Frontal cortex (tissue), 4 donors: Measurements from ENCODE around the gene OR1N2. TPM values are rescaled to one million over a fixed set of nuclear protein-coding genes. Genes with fewer than 3 reads are reported as not detected.
"Not testable (repeated sequence)": the region's sequence is repeated elsewhere in the genome, so short reads cannot be mapped to it uniquely, and the experiment has no call there.

Experiments used
- DNase-seq, 2 donors: peaks; one replicate each; pipeline ENCODE4 v3.0.0; 2012; ENCODE audit warnings: low spot score in 2 of 2
- FAIRE-seq: peaks from 2 replicates; lab custom pipeline; 2012; peaks lifted over from hg19 to GRCh38; lab: Jason Lieb, UNC
- total RNA-seq: library from RNA; depleted of rRNA; stranded (reverse); fragments of >200 nt; gene quantifications from one replicate; pipeline ENCODE4 v1.2.3, GENCODE V29; 2014
- donor health status: control.
- donor health status: control.
- donor health status: control.

The OR1N2 gene, protein sequence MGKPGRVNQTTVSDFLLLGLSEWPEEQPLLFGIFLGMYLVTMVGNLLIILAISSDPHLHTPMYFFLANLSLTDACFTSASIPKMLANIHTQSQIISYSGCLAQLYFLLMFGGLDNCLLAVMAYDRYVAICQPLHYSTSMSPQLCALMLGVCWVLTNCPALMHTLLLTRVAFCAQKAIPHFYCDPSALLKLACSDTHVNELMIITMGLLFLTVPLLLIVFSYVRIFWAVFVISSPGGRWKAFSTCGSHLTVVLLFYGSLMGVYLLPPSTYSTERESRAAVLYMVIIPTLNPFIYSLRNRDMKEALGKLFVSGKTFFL
- total RNA-seq = not detected

DNA sequence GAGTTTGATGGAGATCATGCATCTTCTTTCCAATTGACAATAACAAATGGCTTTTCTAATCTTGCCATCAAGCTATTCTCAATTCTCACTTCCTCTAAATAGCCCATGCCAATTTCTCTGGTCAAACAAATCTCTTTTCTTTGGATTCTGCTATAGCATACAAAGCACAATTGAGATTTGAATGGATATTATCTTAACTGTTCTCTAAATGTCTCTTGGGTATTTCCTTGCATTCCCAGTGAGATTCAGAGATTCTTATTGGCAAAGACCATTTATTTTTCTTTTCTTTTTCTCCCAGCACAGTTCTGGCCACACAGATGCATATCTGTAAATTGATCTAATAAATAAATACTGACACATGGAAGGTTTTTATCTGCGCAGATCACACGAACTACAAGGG lies at the start of gene OR1N2:
Gene OR1N2, plus strand, starts transcription at position 301 of the 400 bp plus-strand sequence. CDS start 100 bp downstream, outside the sequence.
- FAIRE-seq (no peak), DNase-seq (no peak)

DNA sequence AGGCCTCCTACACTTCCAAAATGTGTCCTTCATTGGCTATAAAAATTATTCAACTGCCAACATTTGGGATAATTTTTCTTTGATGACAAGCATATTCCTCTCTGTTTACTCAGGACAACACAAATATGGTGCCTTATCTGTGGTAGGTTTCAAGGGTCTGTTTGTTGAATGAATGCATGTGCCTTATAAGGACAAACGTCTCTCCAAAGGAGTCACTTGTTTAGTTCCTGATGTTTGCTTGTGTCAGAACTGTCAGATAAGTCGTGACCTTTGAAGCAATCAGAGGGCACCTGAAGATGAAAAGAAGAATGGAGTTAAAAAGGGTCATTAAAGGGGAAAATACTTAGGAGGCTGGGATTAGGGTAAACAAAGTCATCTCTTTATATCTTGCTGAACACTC lies 45.9 kb upstream of the OR1N2 start:
- no peak for FAIRE-seq
- DNase-seq = no peak

DNA sequence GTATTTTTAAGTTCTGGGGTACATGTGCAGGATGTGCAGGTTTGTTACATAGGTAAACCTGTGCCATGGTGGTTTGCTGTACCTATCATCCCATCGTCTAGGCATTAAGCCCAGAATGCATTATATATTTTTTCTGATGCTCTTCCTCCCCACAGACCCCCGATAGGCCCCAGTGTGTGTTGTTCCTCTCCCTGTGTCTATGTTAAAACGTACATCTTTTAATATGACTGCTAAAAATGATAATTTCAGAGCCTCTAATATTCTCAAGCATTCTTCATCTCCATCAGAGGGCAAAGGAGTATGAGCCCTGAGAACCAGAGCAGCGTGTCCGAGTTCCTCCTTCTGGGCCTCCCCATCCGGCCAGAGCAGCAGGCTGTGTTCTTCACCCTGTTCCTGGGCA lies 42.4 kb upstream of the OR1N2 start, which contains the start of gene OR1J2:
Gene OR1J2, plus strand, starts transcription at position 301 of the 400 bp plus-strand sequence. Its CDS starts 0 bp downstream, at position 301.
- no peak for FAIRE-seq
- no peak for DNase-seq

DNA sequence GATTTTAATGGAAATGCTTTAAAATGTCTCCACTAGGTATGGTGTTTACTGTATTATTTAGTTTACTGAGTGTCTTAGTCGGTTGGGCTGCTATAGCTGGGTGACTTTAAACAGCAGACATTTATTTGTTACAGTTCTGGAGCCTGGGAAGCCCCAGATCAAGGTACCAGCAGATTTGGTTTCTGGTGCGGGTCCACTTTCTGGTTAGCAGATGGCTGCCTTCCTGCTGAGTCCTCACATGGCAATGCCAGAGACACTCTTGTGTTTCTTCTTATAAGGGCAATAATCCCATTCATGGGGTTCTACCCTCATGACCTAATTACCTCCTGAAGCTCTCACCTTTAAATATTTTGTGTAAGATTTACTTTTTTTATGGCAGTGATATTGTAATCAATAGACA lies 34.7 kb upstream of the OR1N2 start:
- FAIRE-seq = no peak
- DNase-seq = no peak

DNA sequence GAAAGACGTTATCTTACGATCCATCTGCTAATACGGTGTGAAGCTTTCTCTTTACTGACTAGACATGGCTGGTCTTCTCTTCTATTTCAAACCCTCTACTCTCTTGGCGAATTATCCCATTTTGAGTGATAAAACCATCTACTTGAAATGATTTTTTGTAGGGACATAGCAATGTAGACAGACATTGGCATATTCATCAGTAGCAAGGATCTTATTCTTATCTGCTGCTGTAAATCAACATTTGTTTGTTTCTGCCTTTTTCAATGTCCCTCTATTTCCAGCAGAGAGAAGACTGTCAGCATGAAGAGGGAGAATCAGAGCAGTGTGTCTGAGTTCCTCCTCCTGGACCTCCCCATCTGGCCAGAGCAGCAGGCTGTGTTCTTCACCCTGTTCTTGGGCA lies 34.1 kb upstream of the OR1N2 start, which contains the start of gene OR1J4:
Gene OR1J4, plus strand, starts transcription at position 301 of the 400 bp plus-strand sequence. Its CDS starts 0 bp downstream, at position 301.
- no peak for DNase-seq
- FAIRE-seq = no peak

DNA sequence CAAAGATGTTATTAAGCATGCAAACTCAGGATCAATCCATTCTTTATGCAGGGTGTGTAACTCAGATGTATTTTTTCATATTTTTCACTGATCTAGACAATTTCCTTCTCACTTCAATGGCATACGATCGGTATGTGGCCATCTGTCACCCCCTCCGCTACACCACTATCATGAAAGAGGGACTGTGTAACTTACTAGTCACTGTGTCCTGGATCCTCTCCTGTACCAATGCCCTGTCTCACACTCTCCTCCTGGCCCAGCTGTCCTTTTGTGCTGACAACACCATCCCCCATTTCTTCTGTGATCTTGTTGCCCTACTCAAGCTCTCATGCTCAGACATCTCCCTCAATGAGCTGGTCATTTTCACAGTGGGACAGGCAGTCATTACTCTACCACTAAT lies 33.5 kb upstream of the OR1N2 start:
- DNase-seq (no peak), FAIRE-seq (no peak)

DNA sequence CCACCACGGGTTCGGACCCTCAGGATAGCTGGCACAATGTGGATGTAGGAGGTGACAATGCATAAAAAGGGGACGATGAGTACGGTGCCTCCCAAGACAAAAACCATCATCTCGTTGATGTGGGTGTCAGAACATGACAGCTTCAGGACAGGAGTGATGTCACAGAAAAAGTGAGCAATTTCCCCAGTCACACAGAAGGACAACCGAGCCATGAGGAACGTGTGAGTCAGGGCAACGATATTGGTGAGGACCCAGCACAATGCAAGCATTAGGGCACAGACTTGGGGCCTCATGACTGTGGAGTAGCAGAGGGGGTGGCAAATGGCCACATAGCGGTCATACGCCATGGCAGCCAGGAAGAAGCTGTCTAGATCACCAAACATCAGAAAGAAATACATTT lies 26.3 kb upstream of the OR1N2 start:
- FAIRE-seq = no peak
- DNase-seq = no peak

DNA sequence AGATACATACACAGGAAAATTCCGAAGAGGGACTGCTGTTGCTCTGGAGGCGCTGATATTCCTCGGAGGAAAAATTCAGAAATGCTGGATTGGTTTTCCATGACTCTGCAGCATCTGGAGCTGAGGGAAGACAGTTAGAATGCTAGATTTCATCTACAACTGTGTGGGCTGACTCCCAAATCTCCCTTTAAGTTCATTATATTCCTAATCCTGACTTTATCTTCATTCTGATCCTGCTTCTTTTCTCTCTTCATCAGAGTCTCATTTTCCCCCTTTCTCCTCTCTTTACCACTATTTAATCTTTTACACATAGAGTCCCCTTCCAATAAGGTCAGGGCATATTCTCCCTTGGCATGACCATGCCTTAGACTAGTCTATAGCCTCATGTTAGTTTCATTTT lies 25.7 kb upstream of the OR1N2 start, which contains the start of gene OR1N1:
Gene OR1N1, minus strand, starts transcription at position 101 of the 400 bp plus-strand sequence. Its CDS starts 0 bp downstream, at position 101.
- DNase-seq = no peak
- FAIRE-seq = no peak

DNA sequence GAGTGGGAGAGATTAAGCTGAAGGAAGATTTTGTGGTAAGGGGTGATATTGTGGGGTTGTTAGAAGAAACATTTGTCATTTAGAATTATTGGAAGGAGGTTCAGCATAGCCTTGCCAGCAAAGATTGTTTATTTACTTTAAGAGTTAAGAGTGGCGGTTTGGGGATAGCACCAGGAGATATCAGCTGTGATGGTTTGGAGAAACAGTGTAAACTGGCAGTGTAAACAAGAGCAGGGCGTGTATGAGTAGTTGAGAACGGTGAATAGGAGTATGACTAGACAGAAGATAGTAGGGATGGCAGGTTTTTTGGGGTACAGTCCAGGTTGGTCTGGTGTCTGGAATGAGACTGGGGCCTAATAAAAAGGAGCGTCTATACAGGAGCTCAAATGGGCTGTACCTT lies 21.8 kb upstream of the OR1N2 start:
- FAIRE-seq = not testable (repeated sequence)

DNA sequence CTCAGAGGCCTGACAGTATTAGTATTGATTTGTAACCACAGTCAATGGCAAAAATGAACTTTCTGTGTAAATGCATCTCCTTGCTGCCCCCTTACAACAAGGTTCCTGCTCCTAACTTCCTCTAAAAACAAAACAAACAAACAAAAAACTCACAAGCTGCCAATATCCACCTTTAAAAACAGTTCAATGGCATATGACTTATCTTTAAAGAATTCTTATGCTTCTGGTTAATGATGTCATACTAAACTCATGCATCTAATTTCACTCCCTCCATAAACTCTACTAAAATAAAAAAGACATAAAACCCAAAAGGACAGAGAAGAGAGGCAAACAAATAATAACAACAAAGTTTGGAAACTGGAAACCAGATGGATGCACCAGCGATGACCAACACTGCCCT lies 16.8 kb upstream of the OR1N2 start:
- DNase-seq = no peak
- FAIRE-seq = no peak

More for the DNA sequence above, 21.8 kb upstream of the OR1N2 start:
- not testable (repeated sequence) for DNase-seq

DNA sequence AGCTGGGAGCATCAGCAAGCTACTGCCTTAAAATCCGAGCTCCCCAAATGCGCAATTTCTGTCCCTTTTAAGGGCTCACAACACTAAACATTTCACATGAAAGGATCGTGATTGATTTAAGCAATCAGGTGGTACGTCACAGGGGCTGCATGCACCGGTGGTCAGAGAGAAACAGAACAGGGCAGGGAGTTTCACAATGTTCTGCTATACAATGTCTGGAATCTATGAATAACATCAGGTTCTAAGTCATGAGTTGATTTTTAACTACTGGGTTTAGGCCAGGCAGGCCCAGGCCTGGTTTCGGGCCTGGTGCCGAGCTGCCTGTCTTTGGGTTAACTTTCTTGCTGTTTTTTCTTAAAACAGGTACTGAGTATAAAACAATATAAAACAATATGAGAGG lies 15.8 kb upstream of the OR1N2 start:
- FAIRE-seq, DNase-seq: not testable (repeated sequence)

DNA sequence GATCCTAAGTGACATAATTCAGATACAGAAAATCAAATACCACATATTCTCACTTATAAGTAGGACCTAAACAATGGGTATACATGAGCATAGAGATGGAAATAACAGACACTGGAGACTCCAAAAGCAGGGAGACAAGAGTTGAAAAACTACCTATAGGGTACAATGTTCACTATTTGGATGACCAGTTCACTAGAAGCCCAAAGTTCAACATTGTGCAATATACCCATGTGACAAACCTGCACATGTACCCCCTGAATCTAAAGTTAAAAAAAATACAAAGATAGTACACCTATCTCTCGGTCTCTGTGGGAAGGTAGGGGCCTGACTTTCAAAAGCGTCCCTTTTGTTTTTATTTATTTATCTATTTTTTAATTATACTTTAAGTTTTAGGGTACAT lies 14.2 kb upstream of the OR1N2 start:
- no peak for FAIRE-seq
- no peak for DNase-seq

DNA sequence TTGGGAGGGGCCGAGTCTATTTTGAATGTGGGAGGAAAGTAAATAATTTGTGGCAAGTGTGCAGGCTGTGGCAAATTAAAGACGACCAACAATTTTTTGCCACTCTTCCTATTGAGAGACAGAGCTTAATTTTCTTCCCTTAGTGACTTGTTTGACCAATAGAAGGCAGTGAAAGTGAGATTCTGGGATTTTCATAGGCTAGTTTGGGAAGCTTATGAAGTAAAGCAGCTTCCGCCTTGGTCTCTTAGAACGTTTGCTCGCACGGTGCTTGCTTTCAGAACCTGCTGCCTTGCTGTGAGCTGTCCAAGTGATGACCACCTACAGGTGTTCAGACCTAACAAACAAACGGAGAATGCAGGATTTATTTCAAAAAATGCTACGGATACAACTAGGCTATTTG lies 6.7 kb upstream of the OR1N2 start:
- no peak for FAIRE-seq

DNA sequence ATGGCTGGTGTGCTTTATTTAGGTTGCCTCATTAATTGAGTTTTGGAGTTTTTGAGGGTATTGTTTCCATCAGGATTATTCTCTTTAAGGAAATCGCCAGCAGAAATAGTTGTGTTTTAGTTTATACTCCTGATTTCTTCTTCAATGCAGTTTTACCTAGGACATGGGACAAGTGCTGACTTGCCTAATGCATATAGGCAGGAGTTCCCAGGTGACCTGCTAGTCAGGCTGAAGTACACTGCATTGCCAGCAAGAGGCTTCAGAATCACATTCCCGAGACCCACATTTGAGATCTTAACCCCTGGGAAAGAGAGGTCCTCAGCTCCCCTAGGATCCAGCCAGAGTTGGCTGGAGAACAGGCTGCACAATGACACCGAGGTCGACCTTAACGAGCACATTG lies 1.5 kb upstream of the OR1N2 start:
- no peak for FAIRE-seq

More for the DNA sequence above, 6.7 kb upstream of the OR1N2 start:
- no peak for DNase-seq

DNA sequence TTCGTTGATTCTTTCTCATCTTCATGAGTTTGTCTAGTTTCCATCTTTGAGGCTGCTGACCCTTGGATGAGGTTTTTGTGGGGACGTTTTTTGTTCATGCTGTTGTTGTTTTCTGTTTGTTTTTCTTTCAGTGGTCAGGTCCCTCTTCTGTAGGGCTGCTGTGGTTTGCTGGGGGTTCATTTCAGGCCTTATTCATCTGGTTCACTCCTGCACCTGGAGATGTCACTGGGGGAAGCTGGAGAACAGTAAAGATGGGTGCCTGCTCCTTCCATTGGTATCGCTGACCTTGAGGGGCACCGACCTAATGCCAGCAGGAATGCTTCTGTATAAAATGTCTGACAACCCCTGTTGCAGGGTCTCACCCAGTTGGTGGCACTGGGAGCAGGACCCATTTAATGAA lies 8.5 kb downstream of the OR1N2 start:
- DNase-seq = no peak
- no peak for FAIRE-seq

More for the DNA sequence above, 1.5 kb upstream of the OR1N2 start:
- no peak for DNase-seq

DNA sequence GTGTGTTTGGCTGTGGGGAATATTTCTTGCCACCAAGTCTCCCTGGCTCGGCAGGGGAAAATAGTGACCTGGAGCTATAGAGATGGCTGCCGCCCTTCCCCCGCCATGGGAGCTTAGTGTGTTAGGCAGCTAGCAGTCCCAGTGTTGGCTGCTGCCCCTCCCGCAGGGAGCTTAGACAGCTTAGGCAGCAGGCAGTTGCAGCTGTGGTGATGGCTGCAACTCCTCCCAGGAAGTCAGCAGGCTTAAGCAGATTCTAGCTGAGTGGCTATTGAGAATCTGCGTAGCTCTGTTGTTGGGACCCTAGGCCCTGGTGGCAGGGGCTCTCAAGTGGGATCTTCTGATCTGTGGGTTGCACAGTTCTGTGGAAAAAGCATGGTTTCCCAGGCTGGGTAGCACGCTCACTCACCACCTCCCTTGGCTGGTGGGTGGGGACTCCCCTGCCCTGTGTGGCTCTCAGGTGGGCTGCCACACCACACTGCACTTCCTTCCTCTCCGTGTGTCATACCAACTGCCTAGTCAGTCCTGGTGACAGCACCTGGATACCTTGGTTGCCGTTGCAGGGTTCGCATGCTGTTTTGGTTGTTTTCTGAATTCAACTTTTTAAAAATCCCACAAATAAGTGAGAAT lies 9.3 kb downstream of the OR1N2 start:
- FAIRE-seq = no peak
- DNase-seq = no peak

DNA sequence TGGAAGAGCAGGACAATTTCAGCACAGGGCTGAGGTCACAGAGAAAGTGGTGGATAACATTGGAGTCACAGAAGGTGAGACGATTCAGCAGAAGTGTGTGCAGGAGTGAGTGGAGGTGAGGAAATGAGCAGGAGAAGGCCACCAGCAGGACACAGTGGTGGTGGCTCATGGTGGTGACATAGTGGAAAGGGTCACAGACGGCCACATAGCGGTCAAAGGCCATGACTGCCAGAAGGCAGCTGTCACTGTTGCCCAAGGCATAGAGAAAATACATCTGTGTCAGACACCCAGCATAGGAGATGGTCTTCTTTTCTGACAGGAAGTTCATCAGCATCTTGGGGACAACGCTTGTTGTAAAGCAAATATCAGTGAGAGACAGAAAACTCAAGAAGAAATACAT lies 15.0 kb downstream of the OR1N2 start:
- FAIRE-seq (no peak), DNase-seq (no peak)

DNA sequence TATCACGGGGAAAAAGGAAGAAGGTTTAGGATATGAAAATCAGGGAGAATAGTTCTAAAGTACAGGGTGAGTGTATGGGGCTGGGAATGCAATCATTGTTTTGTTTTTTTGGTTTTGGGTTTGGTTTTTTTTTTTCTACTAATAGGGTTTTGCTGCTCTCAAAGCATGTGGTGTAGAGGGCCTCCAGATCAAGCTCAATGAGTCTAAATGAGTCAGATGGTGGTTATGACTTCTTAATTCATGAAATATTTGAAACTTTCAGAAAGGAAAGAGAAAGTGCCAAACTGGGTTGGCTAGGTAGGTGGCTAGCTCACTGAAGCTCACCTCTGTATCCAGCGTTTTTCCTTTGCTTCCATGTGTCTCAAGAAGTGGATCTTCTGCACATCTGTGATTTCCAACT lies 19.5 kb downstream of the OR1N2 start:
- FAIRE-seq (no peak), DNase-seq (no peak)

DNA sequence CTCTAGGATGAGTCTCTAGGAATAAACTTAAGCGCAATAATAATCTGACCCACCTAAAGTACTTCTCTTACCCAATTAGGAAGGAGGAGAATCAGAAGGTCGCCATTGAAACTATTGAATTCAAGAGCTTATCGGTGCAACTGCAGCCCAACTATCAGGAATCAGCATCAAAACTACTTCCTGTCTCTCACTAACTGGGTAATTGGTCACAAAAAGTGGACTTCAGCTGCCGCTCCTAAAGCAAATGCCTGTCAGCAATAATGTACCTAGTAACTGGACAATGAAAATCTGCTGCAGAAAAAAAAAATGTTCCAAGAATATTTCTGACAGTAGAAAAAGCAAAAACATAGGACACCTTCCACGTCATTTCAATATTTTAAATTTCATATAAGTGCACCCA lies 27.0 kb downstream of the OR1N2 start:
- DNase-seq (no peak), FAIRE-seq (no peak)

DNA sequence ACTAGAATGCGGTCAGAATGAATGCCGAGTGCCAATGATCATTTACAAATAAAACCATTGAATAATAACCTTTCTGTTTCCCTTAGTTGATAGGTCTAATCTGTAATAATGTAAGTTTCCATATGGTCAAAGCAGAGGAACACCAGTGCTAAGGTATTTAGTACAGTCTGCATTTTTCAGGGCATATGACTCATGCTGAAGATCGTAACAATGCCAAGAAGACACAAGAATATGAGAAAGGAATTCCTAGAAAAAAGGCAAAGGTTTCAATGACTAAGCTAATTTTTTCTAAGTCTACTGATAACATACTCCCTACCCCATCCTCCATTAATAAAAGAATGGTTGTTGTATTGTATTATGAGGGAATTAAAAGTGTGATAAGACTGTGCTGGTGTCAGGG lies 27.4 kb downstream of the OR1N2 start:
- FAIRE-seq (no peak), DNase-seq (no peak)

DNA sequence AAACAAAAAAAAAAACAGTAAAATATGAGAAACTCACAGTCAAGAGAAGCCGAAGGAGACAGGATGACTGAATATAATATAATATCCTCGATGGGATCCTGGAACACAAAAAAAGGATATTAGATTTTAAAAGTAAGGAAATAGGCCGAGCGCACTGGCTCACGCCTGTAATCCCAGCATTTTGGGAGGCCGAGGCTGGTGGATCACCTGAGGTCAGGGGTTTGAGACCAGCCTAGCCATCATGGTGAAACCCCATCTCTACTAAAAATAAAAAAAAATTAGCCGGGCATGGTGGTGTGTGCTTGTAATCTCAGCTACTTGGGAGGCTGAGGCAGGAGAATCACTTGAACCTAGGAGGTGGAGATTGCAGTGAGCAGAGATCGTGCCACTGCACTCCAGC lies 30.4 kb downstream of the OR1N2 start, which contains the start of gene OR1L8:
Gene OR1L8, minus strand, starts transcription at position 101 of the 400 bp plus-strand sequence. CDS start 14,907 bp downstream, outside the sequence.
- DNase-seq, FAIRE-seq: not testable (repeated sequence)
